LoVo (cell line): Measurements from ENCODE around the gene TET2.
"Not testable (repeated sequence)": the region's sequence is repeated elsewhere in the genome, so short reads cannot be mapped to it uniquely, and the experiment has no call there.

Experiments
- DNase-seq: peaks from one replicate; pipeline ENCODE4 v3.0.0-alpha.2; 2016; ENCODE audit warnings: low spot score

The TET2 gene

GRCh38 chr4:105293360-105293759, 146.7 kb downstream of the TET2 start:
- DNase-seq: no peak

- DNase-seq: no peak
Observed at GRCh38 chr4:105296672-105297071, 150.0 kb downstream of the TET2 start.

GRCh38 chr4:105299027-105299426, 152.4 kb downstream of the TET2 start:
- DNase-seq: not testable (repeated sequence)

GRCh38 chr4:105304085-105304484, 157.4 kb downstream of the TET2 start:
- no peak for DNase-seq

- no peak for DNase-seq
Observed at GRCh38 chr4:105305019-105305836, 158.6 kb downstream of the TET2 start.

GRCh38 chr4:105306158-105306781, 159.6 kb downstream of the TET2 start:
- no peak for DNase-seq

- DNase-seq: no peak
Observed at GRCh38 chr4:105306820-105307219, 160.1 kb downstream of the TET2 start.

- no peak for DNase-seq
Observed at GRCh38 chr4:105318486-105318885, 171.8 kb downstream of the TET2 start.

GRCh38 chr4:105327222-105327621, 180.5 kb downstream of the TET2 start:
- DNase-seq: no peak

- no peak for DNase-seq
Observed at GRCh38 chr4:105327956-105328355, 181.3 kb downstream of the TET2 start.

- DNase-seq: no peak
Observed at GRCh38 chr4:105329081-105329480, 182.4 kb downstream of the TET2 start.
